Measurements from ENCODE around the gene SLIT1.

The SLIT1 gene

DNA sequence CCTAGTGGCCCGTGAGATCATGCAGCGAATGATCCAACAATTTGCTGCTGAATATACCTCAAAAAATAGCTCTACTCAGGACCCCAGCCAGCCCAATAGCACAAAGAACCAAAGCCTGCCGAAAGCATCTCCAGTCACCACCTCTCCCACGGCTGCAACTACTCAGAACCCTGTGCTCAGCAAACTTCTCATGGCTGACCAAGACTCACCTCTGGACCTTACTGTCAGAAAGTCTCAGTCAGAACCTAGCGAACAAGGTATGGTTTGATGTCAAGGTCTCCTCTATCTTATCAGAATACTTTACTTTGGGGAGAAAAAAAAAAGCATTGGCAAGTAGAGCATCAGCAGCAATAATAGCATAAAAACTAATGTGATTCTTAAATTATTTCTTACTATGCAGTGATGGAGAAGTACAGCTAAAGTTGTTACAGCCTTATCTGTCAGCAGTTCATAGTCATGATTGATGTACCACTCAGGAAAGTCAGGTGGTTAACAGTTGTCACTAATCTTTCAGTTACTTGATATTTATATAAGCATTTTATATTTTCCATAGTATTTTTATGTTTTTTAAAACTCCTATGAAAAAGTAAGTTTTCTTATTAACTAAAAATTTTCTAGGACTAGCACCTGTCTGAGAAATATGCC, 236.6 kb downstream of the SLIT1 start:
- no peak for TF ChIP-seq ZBTB7A (IDR thresholded peaks at IDR 0.05; ENCODE audit: low read depth)
- no peak for TF ChIP-seq CREB1 (IDR thresholded peaks at IDR 0.05; ENCODE audit: low read depth)
- TF ChIP-seq TEAD4 (IDR thresholded peaks at IDR 0.05): no peak
- TF ChIP-seq, protein P1, sequence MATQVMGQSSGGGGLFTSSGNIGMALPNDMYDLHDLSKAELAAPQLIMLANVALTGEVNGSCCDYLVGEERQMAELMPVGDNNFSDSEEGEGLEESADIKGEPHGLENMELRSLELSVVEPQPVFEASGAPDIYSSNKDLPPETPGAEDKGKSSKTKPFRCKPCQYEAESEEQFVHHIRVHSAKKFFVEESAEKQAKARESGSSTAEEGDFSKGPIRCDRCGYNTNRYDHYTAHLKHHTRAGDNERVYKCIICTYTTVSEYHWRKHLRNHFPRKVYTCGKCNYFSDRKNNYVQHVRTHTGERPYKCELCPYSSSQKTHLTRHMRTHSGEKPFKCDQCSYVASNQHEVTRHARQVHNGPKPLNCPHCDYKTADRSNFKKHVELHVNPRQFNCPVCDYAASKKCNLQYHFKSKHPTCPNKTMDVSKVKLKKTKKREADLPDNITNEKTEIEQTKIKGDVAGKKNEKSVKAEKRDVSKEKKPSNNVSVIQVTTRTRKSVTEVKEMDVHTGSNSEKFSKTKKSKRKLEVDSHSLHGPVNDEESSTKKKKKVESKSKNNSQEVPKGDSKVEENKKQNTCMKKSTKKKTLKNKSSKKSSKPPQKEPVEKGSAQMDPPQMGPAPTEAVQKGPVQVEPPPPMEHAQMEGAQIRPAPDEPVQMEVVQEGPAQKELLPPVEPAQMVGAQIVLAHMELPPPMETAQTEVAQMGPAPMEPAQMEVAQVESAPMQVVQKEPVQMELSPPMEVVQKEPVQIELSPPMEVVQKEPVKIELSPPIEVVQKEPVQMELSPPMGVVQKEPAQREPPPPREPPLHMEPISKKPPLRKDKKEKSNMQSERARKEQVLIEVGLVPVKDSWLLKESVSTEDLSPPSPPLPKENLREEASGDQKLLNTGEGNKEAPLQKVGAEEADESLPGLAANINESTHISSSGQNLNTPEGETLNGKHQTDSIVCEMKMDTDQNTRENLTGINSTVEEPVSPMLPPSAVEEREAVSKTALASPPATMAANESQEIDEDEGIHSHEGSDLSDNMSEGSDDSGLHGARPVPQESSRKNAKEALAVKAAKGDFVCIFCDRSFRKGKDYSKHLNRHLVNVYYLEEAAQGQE (IDR thresholded peaks at IDR 0.05; ENCODE audit: low read depth): no peak
- TF ChIP-seq FOXM1 (IDR thresholded peaks at IDR 0.05; ENCODE audit: borderline replicate concordance, low read depth): no peak
- TF ChIP-seq, protein P2, sequence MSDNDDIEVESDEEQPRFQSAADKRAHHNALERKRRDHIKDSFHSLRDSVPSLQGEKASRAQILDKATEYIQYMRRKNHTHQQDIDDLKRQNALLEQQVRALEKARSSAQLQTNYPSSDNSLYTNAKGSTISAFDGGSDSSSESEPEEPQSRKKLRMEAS (IDR thresholded peaks at IDR 0.05): no peak
- no peak for TF ChIP-seq NFIC (IDR thresholded peaks at IDR 0.05)
